Ishikawa (cell line): ENCODE data around the gene RBMS3.

Experiments used
- CEBPB ChIP-seq: IDR thresholded peaks from 2 replicates; pipeline ENCODE4 v1.6.1; 2012
- CREB1 ChIP-seq: IDR thresholded peaks from 2 replicates; pipeline ENCODE4 v1.6.1; 2012; ENCODE audit warnings: low read depth
- EGR1 ChIP-seq: IDR thresholded peaks from 2 replicates; pipeline ENCODE4 v1.6.1; 2012
- EP300 ChIP-seq: IDR thresholded peaks from 2 replicates; pipeline ENCODE4 v1.6.1; 2012; ENCODE audit warnings: borderline replicate concordance
- NFIC ChIP-seq: IDR thresholded peaks from 2 replicates; pipeline ENCODE4 v1.6.1; 2012
- RAD21 ChIP-seq: IDR thresholded peaks from 2 replicates; pipeline ENCODE4 v1.6.1; 2012; ENCODE audit warnings: low read depth
- TAF1 ChIP-seq: IDR thresholded peaks from 2 replicates; pipeline ENCODE4 v1.6.1; 2012; ENCODE audit warnings: low read depth, mild to moderate bottlenecking
- TCF12 ChIP-seq: IDR thresholded peaks from 2 replicates; pipeline ENCODE4 v1.6.1; 2012; ENCODE audit warnings: low read depth
- TEAD4 ChIP-seq: IDR thresholded peaks from 2 replicates; pipeline ENCODE4 v1.6.1; 2012
- YY1 ChIP-seq: IDR thresholded peaks from 2 replicates; pipeline ENCODE4 v1.6.1; 2012; ENCODE audit warnings: low read depth
- TF ChIP-seq, protein P1 (sequence below): IDR thresholded peaks from 2 replicates; pipeline ENCODE4 v1.6.1; 2012; ENCODE audit warnings: low read depth, mild to moderate bottlenecking
- TF ChIP-seq, protein P2 (sequence below): IDR thresholded peaks from 2 replicates; pipeline ENCODE4 v1.6.1; 2012
- TF ChIP-seq, protein P3 (sequence below): IDR thresholded peaks from 2 replicates; pipeline ENCODE4 v1.6.1; 2012

DNA sequence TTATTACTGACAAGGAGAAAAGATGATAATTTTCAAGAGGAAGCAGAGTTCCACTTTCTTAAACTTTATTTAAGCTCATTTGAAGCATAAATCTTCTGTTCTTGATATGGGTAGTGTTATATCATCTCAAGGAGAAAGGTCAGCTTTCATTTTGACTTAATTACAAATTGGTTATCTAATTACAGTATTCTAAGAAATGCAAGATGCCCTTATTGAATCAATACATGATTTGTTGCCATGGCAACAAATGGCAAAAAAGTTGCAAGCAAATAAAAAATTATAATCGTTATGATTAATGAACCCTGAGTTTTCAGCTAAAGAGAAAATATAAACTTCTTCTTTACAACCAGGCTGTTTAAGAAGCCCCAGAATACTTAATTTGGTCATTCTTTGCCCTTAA, 622.7 kb downstream of the RBMS3 start:
- TF ChIP-seq TAF1 (no peak), TCF12 (no peak), CEBPB (no peak), RAD21 (no peak), EGR1 (no peak), CREB1 (no peak), EP300 (no peak), NFIC (no peak), YY1 (no peak), TEAD4 (no peak)
- TF ChIP-seq, protein P1, sequence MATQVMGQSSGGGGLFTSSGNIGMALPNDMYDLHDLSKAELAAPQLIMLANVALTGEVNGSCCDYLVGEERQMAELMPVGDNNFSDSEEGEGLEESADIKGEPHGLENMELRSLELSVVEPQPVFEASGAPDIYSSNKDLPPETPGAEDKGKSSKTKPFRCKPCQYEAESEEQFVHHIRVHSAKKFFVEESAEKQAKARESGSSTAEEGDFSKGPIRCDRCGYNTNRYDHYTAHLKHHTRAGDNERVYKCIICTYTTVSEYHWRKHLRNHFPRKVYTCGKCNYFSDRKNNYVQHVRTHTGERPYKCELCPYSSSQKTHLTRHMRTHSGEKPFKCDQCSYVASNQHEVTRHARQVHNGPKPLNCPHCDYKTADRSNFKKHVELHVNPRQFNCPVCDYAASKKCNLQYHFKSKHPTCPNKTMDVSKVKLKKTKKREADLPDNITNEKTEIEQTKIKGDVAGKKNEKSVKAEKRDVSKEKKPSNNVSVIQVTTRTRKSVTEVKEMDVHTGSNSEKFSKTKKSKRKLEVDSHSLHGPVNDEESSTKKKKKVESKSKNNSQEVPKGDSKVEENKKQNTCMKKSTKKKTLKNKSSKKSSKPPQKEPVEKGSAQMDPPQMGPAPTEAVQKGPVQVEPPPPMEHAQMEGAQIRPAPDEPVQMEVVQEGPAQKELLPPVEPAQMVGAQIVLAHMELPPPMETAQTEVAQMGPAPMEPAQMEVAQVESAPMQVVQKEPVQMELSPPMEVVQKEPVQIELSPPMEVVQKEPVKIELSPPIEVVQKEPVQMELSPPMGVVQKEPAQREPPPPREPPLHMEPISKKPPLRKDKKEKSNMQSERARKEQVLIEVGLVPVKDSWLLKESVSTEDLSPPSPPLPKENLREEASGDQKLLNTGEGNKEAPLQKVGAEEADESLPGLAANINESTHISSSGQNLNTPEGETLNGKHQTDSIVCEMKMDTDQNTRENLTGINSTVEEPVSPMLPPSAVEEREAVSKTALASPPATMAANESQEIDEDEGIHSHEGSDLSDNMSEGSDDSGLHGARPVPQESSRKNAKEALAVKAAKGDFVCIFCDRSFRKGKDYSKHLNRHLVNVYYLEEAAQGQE: no peak
- TF ChIP-seq, protein P2, sequence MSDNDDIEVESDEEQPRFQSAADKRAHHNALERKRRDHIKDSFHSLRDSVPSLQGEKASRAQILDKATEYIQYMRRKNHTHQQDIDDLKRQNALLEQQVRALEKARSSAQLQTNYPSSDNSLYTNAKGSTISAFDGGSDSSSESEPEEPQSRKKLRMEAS: no peak
- TF ChIP-seq, protein P3, sequence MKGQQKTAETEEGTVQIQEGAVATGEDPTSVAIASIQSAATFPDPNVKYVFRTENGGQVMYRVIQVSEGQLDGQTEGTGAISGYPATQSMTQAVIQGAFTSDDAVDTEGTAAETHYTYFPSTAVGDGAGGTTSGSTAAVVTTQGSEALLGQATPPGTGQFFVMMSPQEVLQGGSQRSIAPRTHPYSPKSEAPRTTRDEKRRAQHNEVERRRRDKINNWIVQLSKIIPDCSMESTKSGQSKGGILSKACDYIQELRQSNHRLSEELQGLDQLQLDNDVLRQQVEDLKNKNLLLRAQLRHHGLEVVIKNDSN: no peak
